ENCODE results near the gene GNAQ.

The GNAQ gene

DNA sequence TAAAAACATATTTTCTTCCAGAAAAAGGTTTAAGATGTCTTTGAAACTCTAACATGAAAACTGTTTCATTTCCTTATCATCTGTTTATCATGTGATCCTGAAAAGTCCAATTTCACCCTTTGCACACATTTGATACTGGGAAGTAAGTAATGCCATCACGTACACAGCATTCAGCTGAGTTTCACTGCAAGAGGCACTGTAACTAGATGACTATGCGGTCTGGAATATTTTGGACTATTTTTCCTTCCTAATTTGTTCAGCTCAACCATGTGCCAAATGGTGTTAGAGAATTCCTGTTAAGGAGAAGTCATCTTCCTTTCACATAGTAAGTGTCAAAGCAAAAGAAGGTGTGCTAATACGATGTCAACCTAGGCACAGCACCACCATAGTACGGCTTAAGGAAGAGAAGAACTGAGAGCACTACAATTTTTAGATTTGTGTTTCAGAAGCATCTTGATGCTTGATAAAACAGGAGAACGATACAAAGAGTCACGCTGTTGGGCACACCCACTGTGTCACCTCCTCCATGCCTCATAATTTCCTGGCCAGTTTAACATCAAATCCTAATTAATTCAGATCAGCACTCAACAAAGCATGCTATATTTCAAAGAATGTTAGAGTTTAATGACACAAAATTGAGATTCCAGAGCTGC, 77.5 kb downstream of the GNAQ start:
- in situ Hi-C loops (cut with HindIII; ENCODE audit: low pct_unique_long_range_greater_than_20kb, low sequenced_read_pairs) = no loop called here
- no peak for TF ChIP-seq JUND (IDR thresholded peaks at IDR 0.05; ENCODE audit: low read depth)

GRCh38 chr9:77953590-77953989, 78.0 kb downstream of the GNAQ start:
- DNase-seq (ENCODE audit: low read depth in 1 of 2, low spot score in 1 of 2) = no peak
- no peak for TF ChIP-seq JUND (IDR thresholded peaks at IDR 0.05; ENCODE audit: low read depth)
- in situ Hi-C loops (cut with HindIII; ENCODE audit: low pct_unique_long_range_greater_than_20kb, low sequenced_read_pairs) = no loop called here

More for the DNA sequence above, 77.5 kb downstream of the GNAQ start:
- no peak for DNase-seq (ENCODE audit: low read depth in 1 of 2, low spot score in 1 of 2)

GRCh38 chr9:77952635-77953328, 78.8 kb downstream of the GNAQ start:
- in situ Hi-C loops (cut with HindIII; ENCODE audit: low pct_unique_long_range_greater_than_20kb, low sequenced_read_pairs) = no loop called here
- TF ChIP-seq JUND (IDR thresholded peaks at IDR 0.05; ENCODE audit: low read depth) = no peak
- DNase-seq (ENCODE audit: low read depth in 1 of 2, low spot score in 1 of 2) = no peak

- in situ Hi-C loops (cut with HindIII; ENCODE audit: low pct_unique_long_range_greater_than_20kb, low sequenced_read_pairs) = no loop called here
- DNase-seq (ENCODE audit: low read depth in 1 of 2, low spot score in 1 of 2) = no peak
- TF ChIP-seq JUND (IDR thresholded peaks at IDR 0.05; ENCODE audit: low read depth) = no peak
These were observed 80.2 kb downstream of the GNAQ start for GRCh38 chr9:77951369-77951768.

DNA sequence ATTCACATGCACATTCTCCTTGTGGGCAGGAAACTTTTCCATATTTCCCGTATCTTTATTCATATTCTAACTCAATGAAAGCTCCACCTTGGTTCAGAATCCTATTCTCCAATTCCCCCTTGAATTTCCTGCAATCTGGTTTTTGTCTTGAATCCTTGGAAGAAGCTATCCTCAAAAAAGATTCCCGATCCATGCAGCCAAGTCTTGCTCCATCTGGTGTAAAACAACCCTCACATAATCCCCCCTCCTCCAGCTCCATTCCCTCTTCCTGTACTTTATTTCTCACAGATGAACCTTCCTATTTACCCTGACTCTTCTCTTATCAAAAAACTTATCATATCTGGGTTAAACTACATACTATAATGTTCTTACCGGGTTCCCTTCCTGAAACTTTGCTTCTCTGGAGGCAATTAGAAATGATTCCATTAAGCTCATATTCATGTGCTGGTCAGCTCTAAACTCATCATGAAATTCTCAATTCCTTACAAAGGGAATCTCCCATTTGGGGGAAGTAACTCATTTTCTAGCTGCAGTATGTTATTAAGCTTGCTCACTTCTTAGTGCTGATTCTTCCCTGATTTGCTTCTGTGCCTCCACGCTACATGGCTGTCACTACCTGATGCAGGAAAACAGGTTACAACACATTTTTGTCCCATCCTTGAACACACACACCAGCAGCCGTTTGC, 81.7 kb downstream of the GNAQ start:
- in situ Hi-C loops (cut with HindIII; ENCODE audit: low pct_unique_long_range_greater_than_20kb, low sequenced_read_pairs) = no loop called here
- TF ChIP-seq JUND (IDR thresholded peaks at IDR 0.05; ENCODE audit: low read depth) = no peak
- DNase-seq (ENCODE audit: low read depth in 1 of 2, low spot score in 1 of 2) = no peak

- DNase-seq (ENCODE audit: low read depth in 1 of 2, low spot score in 1 of 2) = no peak
- in situ Hi-C loops (cut with HindIII; ENCODE audit: low pct_unique_long_range_greater_than_20kb, low sequenced_read_pairs) = no loop called here
- TF ChIP-seq JUND (IDR thresholded peaks at IDR 0.05; ENCODE audit: low read depth) = no peak
These were observed 84.0 kb downstream of the GNAQ start for GRCh38 chr9:77947651-77948050.

DNA sequence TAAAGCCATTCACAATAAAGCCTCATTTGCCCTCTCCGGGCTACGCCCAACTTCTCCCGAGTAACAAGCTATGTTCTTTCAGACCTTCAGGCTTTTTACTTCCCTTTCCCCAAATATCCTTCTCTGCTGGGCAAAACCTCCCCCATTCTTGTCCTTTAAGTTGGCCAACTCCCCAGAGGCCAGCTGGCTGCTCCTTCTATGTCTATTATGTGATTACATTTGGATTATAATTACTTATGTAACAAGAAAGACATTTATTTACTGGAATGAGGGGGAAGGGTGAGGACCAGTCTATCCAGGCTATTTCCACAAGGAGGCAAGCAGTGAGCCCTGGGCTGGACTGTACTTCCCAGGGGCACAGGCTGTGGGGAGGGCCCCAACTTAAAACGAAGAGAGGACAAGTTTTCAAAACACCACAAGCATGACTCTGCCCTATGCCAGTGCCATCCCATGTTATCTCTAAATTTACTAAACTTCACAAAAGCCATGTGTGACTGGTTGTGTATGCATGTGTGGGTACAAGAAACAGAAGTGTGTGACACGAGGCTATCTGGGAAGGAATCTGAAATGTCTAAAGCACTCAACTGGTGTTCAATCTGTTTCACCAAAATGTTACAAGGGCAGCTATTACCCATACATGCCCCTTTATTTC, 84.5 kb downstream of the GNAQ start:
- DNase-seq (ENCODE audit: low read depth in 1 of 2, low spot score in 1 of 2) = peak in 1 of 2 experiments; percentile 47

GRCh38 chr9:77946296-77946695, 85.3 kb downstream of the GNAQ start:
- TF ChIP-seq JUND (IDR thresholded peaks at IDR 0.05; ENCODE audit: low read depth) = no peak
- in situ Hi-C loops (cut with HindIII; ENCODE audit: low pct_unique_long_range_greater_than_20kb, low sequenced_read_pairs) = no loop called here
- no peak for DNase-seq (ENCODE audit: low read depth in 1 of 2, low spot score in 1 of 2)

More for the DNA sequence above, 84.5 kb downstream of the GNAQ start:
- in situ Hi-C loops (cut with HindIII; ENCODE audit: low pct_unique_long_range_greater_than_20kb, low sequenced_read_pairs) = no loop called here
- TF ChIP-seq JUND (IDR thresholded peaks at IDR 0.05; ENCODE audit: low read depth) = no peak

GRCh38 chr9:77945798-77946197, 85.8 kb downstream of the GNAQ start:
- no peak for TF ChIP-seq JUND (IDR thresholded peaks at IDR 0.05; ENCODE audit: low read depth)
- in situ Hi-C loops (cut with HindIII; ENCODE audit: low pct_unique_long_range_greater_than_20kb, low sequenced_read_pairs) = no loop called here
- no peak for DNase-seq (ENCODE audit: low read depth in 1 of 2, low spot score in 1 of 2)

- DNase-seq (ENCODE audit: low read depth in 1 of 2, low spot score in 1 of 2) = peak; percentile 3 to 17
- in situ Hi-C loops (cut with HindIII; ENCODE audit: low pct_unique_long_range_greater_than_20kb, low sequenced_read_pairs) = no loop called here
- no peak for TF ChIP-seq JUND (IDR thresholded peaks at IDR 0.05; ENCODE audit: low read depth)
These were observed 86.9 kb downstream of the GNAQ start for GRCh38 chr9:77944556-77945243.

DNA sequence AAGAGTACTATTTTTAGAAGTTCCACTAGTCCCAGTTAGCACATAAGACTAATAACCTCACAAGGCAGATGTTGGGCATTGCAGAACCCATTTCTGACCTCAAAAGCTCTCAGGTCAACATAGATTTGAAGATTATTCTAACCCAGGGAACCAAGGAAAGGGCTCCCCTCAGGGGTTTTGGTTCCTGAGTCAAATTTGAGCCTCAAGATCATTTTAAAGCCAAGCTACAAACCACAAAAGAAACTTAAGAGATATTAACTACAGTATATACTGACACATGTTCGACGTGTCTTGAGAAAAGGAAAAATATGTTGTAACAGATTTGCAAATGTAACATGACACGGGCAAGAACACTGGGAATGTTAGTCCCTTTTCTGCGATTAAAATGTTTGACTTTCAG, 88.6 kb downstream of the GNAQ start:
- TF ChIP-seq JUND (IDR thresholded peaks at IDR 0.05; ENCODE audit: low read depth) = no peak
- in situ Hi-C loops (cut with HindIII; ENCODE audit: low pct_unique_long_range_greater_than_20kb, low sequenced_read_pairs) = no loop called here
- DNase-seq (ENCODE audit: low read depth in 1 of 2, low spot score in 1 of 2) = no peak

- in situ Hi-C loops (cut with HindIII; ENCODE audit: low pct_unique_long_range_greater_than_20kb, low sequenced_read_pairs) = no loop called here
- no peak for TF ChIP-seq JUND (IDR thresholded peaks at IDR 0.05; ENCODE audit: low read depth)
- no peak for DNase-seq (ENCODE audit: low read depth in 1 of 2, low spot score in 1 of 2)
These were observed 92.4 kb downstream of the GNAQ start for GRCh38 chr9:77939149-77939668.
